ENCODE data around the gene HTR3C.
"Not testable (repeated sequence)": the region's sequence is repeated elsewhere in the genome, so short reads cannot be mapped to it uniquely, and the experiment has no call there.

The HTR3C gene, protein sequence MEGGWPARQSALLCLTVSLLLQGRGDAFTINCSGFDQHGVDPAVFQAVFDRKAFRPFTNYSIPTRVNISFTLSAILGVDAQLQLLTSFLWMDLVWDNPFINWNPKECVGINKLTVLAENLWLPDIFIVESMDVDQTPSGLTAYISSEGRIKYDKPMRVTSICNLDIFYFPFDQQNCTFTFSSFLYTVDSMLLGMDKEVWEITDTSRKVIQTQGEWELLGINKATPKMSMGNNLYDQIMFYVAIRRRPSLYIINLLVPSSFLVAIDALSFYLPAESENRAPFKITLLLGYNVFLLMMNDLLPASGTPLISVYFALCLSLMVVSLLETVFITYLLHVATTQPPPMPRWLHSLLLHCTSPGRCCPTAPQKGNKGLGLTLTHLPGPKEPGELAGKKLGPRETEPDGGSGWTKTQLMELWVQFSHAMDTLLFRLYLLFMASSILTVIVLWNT

DNA sequence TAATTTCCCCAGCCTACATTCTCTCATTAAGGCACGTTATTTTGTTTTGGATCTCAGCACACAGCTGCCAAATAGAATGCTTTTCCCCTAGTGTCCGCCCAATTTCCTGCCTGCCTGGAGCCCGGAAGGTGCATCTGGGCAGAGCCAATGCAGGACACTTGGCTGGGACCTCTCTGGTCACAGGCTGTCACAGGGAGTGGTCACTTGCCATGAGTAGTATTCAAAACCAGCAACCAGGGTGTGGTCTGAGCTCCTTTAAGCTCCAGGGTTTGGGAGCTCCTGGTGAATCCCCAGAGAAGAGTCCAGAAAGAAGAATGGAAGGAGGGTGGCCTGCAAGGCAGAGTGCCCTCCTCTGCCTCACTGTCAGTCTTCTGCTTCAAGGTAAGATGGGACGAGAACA is at the start of gene HTR3C:
Gene HTR3C, plus strand, starts transcription at position 281 of the 400 bp plus-strand sequence. Its CDS starts 34 bp downstream, at position 315.
- DNase-seq (ENCODE audit: low read depth, low spot score) = no peak

DNA sequence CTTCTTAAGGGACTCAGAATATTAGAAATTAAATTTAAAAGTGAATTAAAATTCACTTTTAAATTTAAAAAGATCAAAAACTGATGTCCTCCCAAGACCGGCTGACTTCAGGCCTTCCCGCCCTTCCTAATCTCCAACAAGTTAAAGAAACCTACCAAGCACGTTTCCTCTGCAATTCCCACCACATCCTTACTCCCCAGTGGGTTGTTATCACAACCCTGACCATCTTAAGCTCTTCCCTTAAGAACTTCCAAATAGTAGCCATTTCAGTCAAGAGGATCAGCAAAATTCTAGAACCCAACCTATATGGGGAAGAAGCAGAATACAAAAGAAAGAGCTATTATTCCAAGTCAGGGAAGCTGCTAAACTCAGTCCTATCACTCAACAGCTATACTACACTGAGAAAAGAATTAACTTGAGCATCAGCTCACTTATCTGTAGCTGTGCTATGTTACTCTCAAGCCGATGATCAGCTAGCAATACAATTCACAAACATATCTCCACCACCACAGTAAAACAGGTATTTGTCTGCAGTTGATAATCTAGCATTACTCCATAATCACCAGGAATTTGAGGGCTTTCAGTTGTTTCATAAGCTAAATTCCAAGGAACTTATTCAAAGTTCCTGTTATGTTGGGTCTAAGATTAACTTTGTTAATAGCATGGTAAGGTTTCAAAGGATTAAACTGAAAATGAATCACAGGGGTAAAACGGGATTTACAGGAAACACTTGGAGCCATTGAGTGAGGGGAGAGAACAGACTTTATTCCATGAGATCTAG is 49.5 kb upstream of the HTR3C start:
- DNase-seq (ENCODE audit: low read depth, low spot score) = no peak

DNA sequence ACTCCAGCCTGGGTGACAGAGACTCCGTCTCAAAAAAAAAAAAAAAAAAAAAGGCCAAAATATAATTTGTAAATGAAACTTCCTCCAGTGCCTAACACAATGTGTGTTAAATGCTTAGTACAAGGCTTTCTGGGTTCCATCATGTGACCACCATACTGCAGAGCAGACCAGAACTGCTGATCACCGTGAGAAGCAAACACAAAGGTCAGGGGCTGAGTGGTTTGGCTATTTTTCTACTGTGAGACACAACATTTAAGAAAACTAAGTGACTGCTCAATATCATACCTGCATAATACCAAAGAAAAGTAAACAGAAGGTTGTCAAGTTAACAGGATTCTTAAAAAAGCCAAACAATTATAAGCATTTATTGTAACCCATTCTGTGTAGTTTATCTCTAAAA is 48.4 kb upstream of the HTR3C start:
- no peak for DNase-seq (ENCODE audit: low read depth, low spot score)

DNA sequence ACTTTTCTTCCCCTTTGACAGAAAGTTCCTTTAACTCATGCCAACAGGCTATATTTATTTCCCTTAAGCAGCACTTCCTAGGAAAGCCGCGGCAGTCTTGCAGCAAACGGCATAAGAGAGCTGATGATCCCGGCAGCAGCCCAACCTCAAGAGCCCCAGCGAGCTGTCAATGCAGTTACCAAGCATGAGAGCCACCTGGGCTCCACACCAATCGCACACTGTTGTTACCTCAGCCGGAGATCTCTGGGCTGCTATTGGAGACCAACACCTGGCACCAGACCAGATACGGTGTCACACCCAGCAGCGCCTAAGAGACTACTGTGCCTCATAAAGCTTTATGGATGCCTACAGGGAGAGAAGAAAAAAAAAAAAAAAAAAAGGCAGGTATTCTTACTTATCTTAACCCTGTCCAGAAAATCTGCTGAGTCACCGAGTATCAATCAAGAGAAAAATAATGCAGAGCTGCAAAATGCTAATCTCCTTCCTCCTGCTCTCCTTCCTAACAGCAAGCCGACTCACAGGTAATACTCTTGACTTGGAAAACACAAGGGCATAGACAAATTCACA is 46.8 kb upstream of the HTR3C start:
- no peak for DNase-seq (ENCODE audit: low read depth, low spot score)

DNA sequence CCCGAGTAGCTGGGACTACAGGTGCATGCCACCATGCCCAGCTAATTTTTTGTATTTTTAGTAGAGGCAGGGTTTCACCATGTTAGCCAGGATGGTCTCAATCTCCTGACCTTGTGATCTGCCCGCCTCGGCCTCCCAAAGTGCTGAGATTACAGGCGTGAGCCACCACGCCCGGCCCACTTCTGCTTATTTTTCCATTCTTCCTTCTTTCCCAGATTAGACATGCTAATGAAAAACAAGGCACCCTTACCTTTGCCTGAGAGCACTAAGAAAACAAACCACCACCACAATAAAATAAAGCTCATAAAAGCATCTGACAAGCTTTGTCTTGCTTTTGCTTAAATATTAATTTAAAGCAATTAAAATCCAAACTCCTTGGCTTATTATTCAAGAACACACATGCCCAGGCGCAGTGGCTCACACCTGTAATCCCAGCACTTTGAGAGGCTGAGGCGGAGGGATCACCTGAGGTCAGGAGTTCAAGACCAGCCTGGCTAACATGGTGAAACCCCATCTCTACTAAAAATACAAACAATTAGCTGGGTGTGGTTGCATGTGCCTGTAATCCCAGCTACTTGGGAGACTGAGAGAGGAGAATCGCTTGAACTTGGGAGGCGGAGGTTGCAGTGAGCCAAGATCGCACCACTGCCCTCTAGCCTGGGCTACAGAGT is 45.6 kb upstream of the HTR3C start:
- DNase-seq (ENCODE audit: low read depth, low spot score) = not testable (repeated sequence)

DNA sequence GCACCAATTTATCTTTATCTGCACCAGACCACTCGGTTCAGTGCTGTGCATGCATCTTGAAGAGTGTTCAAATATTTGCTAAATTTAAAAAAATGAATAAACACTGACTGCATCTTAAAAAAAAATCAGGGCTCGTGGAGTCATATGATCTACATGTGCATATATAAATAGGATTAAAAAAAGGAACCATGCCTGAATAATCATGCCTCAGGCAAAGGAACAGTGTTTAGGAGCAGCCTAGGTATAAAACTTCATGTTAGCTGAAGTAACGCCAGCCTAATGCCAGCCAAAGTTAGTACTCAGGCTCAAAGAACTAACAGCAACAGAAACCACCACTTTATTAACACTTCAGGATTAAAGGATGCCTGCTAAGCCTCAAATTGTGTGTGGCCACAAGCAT is 44.7 kb upstream of the HTR3C start:
- no peak for DNase-seq (ENCODE audit: low read depth, low spot score)

DNA sequence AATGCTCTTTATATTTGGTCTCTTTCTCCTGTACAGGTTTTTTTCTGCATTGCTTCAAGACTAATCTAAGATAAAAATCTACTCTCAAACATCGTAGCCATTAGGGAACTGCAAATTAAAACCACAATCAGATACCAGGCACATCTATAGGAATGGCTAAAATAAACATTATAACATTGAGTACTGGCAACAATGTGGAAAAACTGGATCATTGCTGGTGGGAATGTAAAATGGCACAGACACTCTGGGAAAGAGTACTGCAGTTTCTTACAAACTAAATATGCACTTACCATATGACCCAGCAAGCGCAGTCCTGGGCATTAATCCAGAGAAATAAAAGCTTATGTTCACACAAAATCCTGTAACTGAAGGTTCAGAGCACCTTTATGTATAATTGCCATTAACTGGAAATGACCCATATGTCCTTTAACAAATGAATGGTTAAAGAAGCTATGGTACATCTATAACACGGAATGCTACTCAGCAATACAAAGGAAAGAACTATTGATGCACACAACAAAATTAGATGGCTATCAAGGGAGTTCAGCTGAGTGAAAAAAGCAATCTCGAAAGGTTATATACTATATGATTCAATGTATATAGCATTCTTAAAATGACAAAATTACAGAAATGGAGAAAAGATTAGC is 41.5 kb upstream of the HTR3C start:
- DNase-seq (ENCODE audit: low read depth, low spot score) = no peak

DNA sequence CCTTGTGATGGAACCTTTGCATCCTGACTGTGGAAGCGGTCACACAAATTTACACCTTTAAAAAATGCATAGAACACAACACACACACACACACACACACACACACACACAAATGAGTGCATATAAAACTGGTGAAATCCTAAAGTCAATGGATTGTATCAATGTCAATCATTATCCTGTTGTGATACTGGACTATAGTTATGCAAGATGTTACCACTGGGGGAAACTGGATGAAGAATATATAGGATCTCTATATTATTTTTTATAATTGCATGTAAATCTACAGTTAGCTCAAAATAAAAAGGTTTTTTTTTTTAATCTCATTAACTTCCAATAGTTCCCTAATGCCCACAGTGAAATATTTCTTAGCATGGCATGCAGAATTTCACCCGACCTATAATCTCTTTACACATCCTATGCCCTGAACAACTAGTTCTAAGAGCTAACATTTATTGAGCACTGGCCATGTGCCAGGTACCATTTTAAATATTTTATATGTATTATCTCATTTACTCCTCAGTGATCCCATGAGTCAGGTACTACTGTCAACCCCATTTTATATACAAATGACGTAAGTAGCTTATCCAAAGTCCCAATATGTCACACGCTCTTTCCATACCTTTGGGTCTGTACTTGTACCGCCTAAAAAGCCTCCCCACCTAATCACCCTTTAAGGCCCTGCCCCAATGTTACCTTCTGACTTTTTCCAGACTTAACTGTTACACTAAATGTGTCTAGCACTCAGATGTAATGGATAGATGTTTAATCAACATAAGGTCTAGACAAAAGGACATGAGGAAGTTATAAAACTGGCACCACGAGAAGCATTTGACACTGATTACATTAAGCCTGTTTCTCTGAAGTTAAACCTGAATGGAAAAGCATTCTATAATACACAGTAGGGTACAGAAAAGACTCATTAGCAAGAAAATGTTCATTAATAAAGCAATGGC is 40.6 kb upstream of the HTR3C start:
- no peak for DNase-seq (ENCODE audit: low read depth, low spot score)

DNA sequence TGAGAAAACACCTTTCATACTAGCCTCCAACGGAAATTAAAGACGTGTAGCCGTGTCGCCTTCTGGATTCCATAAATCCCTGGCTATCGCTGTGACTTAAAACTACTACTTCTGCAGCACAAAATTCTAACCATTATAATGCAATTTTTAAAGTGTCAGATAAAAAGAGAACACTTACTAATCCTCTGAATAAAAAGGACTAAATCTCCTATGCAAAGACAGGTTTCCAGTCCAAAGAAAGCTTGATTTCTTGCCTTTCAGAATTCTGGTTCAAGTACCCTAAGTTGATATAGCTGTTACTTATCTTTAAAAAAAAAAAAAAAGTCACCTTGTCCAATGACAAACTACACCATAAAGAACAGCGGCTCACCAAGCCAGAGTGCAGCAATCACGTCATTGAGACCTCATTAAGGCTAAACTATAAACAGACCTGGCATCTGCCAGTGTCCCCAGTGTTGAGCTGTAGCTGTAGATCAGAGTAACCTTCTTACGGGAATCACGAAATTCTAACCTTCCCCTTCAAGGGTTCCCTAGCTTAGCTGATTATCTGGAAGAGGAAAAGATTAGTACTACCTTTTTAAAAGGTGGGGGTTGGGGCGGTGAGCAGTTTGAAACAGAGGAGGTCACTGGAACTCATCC is 37.3 kb upstream of the HTR3C start:
- no peak for DNase-seq (ENCODE audit: low read depth, low spot score)

DNA sequence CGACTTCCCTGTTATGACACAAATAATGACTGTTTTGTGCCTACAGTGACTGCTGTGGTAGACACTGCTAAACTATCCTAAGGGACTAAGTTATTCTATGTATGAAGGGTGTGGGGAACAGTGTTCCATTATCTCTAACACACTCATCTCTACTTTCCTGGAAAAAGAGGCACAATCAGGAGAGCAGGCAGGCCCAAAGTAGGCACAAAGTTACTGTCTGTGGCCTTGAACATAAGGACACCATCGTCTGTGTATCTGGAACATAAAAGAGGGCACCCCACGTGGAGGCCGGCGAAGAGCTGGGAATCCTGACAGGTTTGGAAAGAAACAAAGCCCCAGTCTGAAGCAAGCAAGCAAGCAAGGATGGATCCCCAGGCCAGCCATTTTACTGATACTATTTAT is 36.7 kb upstream of the HTR3C start:
- no peak for DNase-seq (ENCODE audit: low read depth, low spot score)

DNA sequence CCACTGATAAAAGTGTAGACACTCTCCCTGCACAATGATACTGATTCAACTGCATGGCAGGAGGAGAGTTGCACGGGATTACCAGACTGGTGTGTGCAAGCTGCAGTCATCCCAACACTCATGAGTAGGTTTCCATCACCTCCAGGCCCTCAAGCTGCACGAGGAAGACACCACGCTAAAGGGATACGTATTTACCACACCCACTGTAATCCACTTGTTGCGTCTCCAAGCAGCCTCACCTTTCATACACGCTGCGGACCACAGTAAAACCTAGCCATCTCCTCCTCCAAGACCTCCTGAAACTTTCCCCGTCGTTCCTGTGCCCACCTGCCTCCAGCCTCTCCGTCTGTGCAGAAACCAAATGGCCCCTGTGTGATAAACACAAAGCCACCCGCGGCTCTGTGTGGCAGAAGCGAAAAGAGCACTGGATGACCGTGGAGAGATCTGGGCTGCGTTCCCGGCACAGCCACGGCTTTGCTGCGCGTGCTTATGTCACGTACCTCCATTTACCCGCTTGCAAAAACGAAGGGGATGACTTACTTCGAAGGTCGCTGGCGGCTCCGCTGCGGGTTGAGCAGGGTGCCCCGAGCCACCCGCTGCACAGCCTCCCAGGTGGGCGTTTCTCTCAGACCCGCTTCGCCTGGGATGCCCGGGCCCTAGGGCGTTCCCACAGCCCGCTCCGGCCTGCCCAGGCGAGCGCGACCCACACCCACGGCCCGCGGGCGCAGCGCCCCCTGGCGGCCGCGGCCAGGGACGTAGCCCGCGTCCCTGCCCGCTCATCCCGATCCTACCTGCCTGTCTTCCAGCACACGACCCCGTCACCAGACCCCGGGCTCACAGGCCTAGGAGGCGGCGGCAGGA is 35.8 kb upstream of the HTR3C start:
- peak; percentile 21 for DNase-seq (ENCODE audit: low read depth, low spot score)

DNA sequence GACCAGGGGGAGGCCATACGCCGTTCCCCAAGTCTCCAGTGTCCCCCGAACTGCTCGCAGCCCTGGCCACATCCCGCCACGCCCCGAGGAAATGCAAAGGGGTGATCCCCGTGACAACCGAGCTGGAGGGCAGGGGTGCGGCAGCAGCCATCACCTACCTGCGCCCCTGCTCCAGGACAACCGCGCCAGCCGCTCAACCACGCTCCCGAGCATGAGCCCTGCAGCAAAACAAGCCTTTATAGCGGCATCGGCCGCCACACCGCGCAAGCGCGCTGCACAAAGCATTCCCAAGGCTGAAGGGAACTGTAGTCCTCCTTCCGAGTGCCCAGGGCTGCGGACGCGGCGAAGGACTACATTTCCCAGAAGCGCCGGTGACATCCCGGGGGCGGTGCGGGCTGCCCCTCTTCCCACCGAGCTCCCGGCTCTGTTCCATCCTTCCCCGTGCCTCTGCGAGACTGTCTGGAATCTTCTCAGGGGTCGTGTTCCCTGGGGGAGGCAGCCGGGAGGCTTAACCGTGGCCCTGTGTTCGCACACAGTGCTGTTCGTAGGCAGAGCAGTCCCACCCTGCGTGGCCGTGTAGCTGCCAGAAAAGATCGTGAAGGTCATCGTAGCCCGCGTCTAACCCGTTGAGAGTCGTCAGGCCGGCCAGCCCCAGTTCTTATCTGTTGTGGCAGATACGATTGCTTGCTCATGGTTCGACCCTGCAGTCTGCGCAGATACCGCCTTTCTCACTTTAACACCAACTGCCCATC is 35.0 kb upstream of the HTR3C start, which contains the start of gene ABCC5:
Gene ABCC5, minus strand, starts transcription at position 213 of the 752 bp plus-strand sequence. CDS start 3,492 bp downstream, outside the sequence.
- peak; percentile 54 for DNase-seq (ENCODE audit: low read depth, low spot score)

DNA sequence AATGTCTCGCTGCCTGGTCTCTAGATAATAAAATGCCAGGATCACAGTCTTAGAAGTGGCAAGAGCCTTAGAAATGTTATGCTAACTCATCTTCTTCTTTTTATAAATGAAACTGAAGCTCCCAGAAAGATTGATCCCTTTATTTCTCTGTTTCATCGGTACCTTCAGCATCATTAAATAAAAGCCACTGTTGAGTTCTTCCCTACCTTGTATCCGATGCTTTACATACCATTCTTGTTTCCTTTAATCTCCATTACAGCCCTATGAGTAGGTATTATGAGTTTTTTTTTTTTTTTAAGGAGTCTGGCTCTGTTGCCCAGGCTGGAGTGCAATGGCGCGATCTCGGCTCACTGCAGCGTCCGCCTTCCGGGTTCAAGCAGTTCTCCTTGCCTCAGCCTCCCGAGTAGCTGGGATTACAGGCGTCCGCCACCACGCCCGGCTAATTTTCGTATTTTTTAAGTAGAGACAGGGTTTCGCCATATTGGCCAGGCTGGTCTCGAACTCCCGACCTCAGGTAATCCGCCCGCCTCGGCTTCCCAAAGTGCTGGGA is 34.3 kb upstream of the HTR3C start:
- no peak for DNase-seq (ENCODE audit: low read depth, low spot score)

DNA sequence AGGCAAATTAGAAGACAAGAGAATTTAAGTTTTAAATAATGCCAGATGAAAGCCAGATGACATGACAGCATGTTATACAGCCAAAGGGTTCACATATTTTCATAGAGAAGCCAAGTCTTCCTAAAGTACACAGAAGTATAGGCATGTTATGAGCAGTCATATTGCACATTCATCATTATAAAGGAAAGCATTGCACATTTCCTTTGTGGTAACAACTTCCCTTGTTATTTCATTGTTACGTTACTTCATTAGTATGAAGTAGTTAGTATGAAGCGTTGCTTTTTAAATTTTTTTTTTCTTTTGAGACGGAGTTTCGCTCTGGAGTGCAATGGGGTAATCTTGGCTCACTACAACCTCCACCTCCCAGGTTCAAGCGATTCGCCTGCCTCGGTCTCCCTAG is 30.5 kb upstream of the HTR3C start:
- no peak for DNase-seq (ENCODE audit: low read depth, low spot score)

DNA sequence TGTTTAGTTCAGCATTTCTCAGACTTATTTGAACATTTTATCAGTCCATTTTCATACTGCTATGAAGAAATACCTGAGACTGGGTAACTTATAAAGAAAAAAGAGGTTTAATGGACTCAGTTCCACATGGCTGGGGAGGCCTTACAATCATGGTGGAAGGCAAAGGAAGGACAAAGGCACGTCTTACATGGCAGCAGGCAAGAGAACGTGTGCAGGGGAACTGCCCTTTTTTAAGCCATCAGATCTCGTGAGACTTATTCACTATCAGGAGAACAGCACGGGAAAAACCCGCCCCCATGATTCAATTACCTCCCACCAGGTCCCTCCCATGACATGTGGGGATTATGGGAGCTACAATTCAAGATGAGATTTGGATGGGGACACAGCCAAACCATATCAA is 27.6 kb upstream of the HTR3C start:
- DNase-seq (ENCODE audit: low read depth, low spot score) = not testable (repeated sequence)

DNA sequence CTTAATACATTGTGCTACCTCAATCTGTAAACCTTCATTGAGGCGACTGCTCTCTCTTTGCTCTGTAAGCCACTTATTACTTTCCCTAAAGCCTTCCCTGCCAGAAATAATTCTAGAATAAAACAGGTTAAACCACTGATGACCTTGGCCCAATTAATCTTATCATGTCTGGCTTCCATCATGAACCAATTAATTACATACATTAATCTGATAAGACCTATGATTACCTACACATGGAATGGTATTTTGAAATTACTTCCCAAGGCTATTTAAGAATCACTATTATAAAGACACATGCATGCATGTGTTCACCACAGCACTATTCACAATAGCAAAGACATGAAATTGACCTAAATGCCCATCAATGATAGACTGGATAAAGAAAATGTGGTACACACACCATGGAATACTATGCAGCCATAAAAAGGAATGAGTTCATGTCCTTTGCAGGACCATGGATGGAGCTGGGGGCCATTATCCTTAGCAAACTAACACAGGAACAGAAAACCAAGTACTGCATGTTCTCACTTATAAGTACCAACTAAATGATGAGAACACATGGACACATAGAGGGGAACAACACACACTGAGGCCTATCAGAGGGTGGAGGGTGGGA is 24.5 kb upstream of the HTR3C start:
- not testable (repeated sequence) for DNase-seq (ENCODE audit: low read depth, low spot score)

DNA sequence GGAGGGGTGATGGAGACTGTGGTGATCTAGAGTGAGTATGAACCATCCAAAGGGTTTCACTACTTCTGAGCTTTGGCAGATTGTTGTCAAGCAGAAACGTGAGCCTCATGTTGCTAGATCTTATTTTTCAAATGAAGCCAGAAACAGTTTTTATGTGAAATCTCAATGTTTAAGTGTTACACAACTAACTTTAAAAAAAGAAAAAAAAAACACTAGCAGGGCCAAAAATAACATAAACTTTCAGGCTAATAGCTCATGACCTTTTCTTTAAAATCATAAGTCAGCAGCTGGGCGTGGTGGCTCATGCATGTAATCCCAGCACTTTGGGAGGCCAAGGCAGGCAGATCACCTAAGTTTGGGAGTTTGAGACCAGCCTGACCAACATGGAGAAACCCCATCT is 23.4 kb upstream of the HTR3C start:
- no peak for DNase-seq (ENCODE audit: low read depth, low spot score)
